Calu3 (cell line): ENCODE data around the gene ACOT6. TPM values are rescaled to one million over a fixed set of nuclear protein-coding genes. Genes with fewer than 3 reads are reported as not detected.

Source experiments
- BruUV-seq: library from RNA; stranded (reverse); fragments of 400-500 nt; replicated peaks from 2 replicates; lab custom pipeline; 2021; lab: Mats Ljungman, UMichigan
- CTCF ChIA-PET: fragments of 300-600 bp; sonication (Branson Sonifier 250); formaldehyde crosslinking; loops from one replicate; lab custom pipeline; 2022; ENCODE audit warnings: antibody characterized with exemption; lab: Charles Lee
- DNase-seq: peaks from one replicate; pipeline ENCODE4 v3.0.0; 2022
- H3K27ac Mint-ChIP-seq: one replicate; pipeline ENCODE4 v1.8.0; 2022; ENCODE audit warnings: mixed read lengths; ENCODE audit not compliant: unreplicated experiment
- H3K27me3 Mint-ChIP-seq: one replicate; pipeline ENCODE4 v1.8.0; 2022; ENCODE audit warnings: mixed read lengths; ENCODE audit not compliant: unreplicated experiment
- H3K36me3 Mint-ChIP-seq: one replicate; pipeline ENCODE4 v1.8.0; 2022; ENCODE audit warnings: mild to moderate bottlenecking, moderate library complexity, mixed read lengths; ENCODE audit not compliant: insufficient read depth, unreplicated experiment
- H3K4me1 Mint-ChIP-seq: one replicate; pipeline ENCODE4 v1.8.0; 2022; ENCODE audit warnings: mild to moderate bottlenecking, low read depth, mixed read lengths; ENCODE audit not compliant: unreplicated experiment
- H3K4me3 Mint-ChIP-seq: one replicate; pipeline ENCODE4 v1.8.0; 2022; ENCODE audit warnings: mild to moderate bottlenecking, low read depth, moderate library complexity, mixed read lengths; ENCODE audit not compliant: unreplicated experiment
- H3K9me3 Mint-ChIP-seq: one replicate; pipeline ENCODE4 v1.8.0; 2022; ENCODE audit warnings: low read depth, mixed read lengths; ENCODE audit not compliant: unreplicated experiment
- CTCF ChIP-seq: fragments of 200-600 bp; IDR thresholded peaks from one replicate; pipeline ENCODE4 v1.8.0; 2022; ENCODE audit warnings: antibody characterized with exemption; ENCODE audit not compliant: unreplicated experiment
- intact Hi-C: fragments of 100-400 bp; cut with micrococcal nuclease; formaldehyde crosslinking; loops from one replicate; pipeline ENCODE4 v1.10.0; 2022; ENCODE audit not compliant: unreplicated experiment
- total RNA-seq: library from RNA; stranded (reverse); gene quantifications from 2 replicates; pipeline ENCODE4 v1.2.3, GENCODE V29; 2022

The ACOT6 gene
- total RNA-seq, 1 experiment from 2014 or later = not detected

- Mint-ChIP-seq H3K9me3 (no peaks in the 10 kb centered on the region), H3K4me1 (no peaks in the 10 kb centered on the region), H3K27me3 (no peaks in the 10 kb centered on the region), H3K27ac (no peak within 1 kb of the TSS), H3K36me3 (peaks cover 13% of the 10 kb centered on the region), H3K4me3 (peak within 1 kb of the TSS; percentile 84)
- no TSS peak for BruUV-seq
- peak; percentile 65 for DNase-seq
- CTCF ChIA-PET = interaction anchor here (0.7 kb wide), 1 partner anchor 15 kb away, joined by 3 read pairs; no protein-coding TSS in a partner anchor
- no peak for TF ChIP-seq CTCF
- intact Hi-C loops = no loop called here
Observed at GRCh38 chr14:73591690-73592449, 20.4 kb upstream of the ACOT6 start, which contains the start of gene ACOT4. ACOT4 (plus strand) TSS chr14:73591873; CDS start chr14:73591960, 87 bp downstream.

GRCh38 chr14:73594491-73594890, 17.8 kb upstream of the ACOT6 start:
- Mint-ChIP-seq H3K27ac (no peak overlapping the region), H3K36me3 (peaks cover 13% of the 10 kb centered on the region), H3K4me1 (no peaks in the 10 kb centered on the region), H3K4me3 (no peak overlapping the region), H3K9me3 (no peaks in the 10 kb centered on the region), H3K27me3 (no peaks in the 10 kb centered on the region)
- DNase-seq = no peak
- BruUV-seq = no TSS peak
- CTCF ChIA-PET = no interaction called here
- intact Hi-C loops = no loop called here
- no peak for TF ChIP-seq CTCF

- DNase-seq = no peak
- CTCF ChIA-PET = no interaction called here
- Mint-ChIP-seq H3K27me3 (no peaks in the 10 kb centered on the region), H3K4me1 (peaks cover 9% of the 10 kb centered on the region), H3K27ac (no peak overlapping the region), H3K9me3 (no peaks in the 10 kb centered on the region), H3K36me3 (no peaks in the 10 kb centered on the region), H3K4me3 (no peak overlapping the region)
- intact Hi-C loops = no loop called here
- no TSS peak for BruUV-seq
- TF ChIP-seq CTCF = no peak
Observed at GRCh38 chr14:73599499-73599898, 12.8 kb upstream of the ACOT6 start.

- no peak for TF ChIP-seq CTCF
- Mint-ChIP-seq H3K27ac (no peak overlapping the region), H3K4me3 (no peak overlapping the region), H3K36me3 (no peaks in the 10 kb centered on the region), H3K27me3 (no peaks in the 10 kb centered on the region), H3K4me1 (peaks cover 9% of the 10 kb centered on the region), H3K9me3 (no peaks in the 10 kb centered on the region)
- BruUV-seq = no TSS peak
- DNase-seq = no peak
- CTCF ChIA-PET = no interaction called here
- intact Hi-C loops = no loop called here
Observed at GRCh38 chr14:73602994-73603393, 9.3 kb upstream of the ACOT6 start.
